ENCODE measurements around the gene NTHL1. TPM values are rescaled to one million over a fixed set of nuclear protein-coding genes. Genes with fewer than 3 reads are reported as not detected.
"Not testable (repeated sequence)": the region's sequence is repeated elsewhere in the genome, so short reads cannot be mapped to it uniquely, and the experiment has no call there.

Gene NTHL1
- total and polyA plus RNA-seq, 3 experiments from 2014 or later: 16.3 to 29.5 (median 28.7) TPM

DNA sequence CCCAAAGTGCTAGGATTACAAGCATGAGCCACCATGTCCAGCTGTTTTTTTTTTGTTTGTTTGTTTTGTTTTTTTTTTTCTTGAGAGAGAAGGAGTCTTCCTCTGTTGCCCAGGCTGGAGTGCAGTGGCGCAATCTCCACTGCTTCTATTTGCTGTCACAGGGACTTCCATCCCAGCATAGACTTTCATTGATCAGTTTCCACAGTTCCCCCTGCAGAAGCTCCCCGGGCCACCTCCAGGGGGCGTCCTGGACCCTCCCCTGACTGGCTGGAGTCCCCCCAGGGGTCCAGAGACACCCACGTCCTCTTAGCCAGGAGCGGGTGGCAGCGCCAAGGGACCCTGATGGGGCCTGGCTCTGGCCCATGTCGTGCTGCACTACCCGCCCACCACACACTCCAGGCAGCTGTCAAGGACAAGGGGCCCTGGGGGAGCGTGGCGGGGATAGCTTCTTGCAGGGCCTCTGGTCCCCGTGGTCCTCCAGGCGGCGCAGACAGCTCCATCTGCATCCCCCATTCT, 31.2 kb downstream of the NTHL1 start:
- no peaks in the 10 kb centered on the region for H3K36me3 ChIP-seq (ENCODE audit: insufficient read depth, low read length)
- H3K9me3 Mint-ChIP-seq: no peaks in the 10 kb centered on the region
- peaks cover 11% of the 10 kb centered on the region for H3K27me3 ChIP-seq (ENCODE audit: insufficient read depth, low read length, poor library complexity, severe bottlenecking)
- H3K4me3 Mint-ChIP-seq: no peak overlapping the region
- H3K27ac ChIP-seq (ENCODE audit: low read depth, low read length): no peak overlapping the region
- ChIA-PET POLR2A (no interaction called here), CTCF (interaction anchor here (0.7 to 2.0 kb wide), 4 partner anchors 13 to 124 kb away, joined by 3 to 12 read pairs (median 3); no protein-coding TSS in a partner anchor)
- H3K4me1 Mint-ChIP-seq: peaks cover 0 to 5% (median 0%) of the 10 kb centered on the region in 3 donors
- no peaks in the 10 kb centered on the region for H3K9me3 ChIP-seq (ENCODE audit: low read length)
- peaks cover 14 to 22% of the 10 kb centered on the region in 2 donors for H3K27me3 Mint-ChIP-seq
- peaks cover 5% of the 10 kb centered on the region for H3K4me1 ChIP-seq (ENCODE audit: insufficient read depth, low read length)
- H3K36me3 Mint-ChIP-seq: no peaks in the 10 kb centered on the region
- H3K4me3 ChIP-seq (ENCODE audit: low read length): no peak overlapping the region
- H3K27ac Mint-ChIP-seq: peak overlapping the region in 2 of 8 donors; percentile 23 to 43
- DNase-seq: no peak

DNA sequence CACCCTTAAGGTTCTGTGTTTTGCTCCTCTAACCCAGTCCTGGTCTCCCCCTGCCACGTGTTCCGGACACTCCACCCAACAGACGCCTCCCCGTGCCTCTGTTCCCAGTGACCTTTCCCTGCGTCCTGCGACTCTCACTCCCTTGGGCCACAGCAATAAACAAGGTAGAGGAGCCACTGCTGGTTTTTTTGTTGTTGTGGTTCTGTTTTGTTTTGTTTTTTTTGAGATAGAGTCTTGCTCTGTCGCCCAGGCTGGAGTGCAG, 31.8 kb downstream of the NTHL1 start:
- H3K9me3 Mint-ChIP-seq: no peaks in the 10 kb centered on the region
- H3K9me3 ChIP-seq (ENCODE audit: low read length): no peaks in the 10 kb centered on the region
- no peaks in the 10 kb centered on the region for H3K36me3 Mint-ChIP-seq
- H3K27me3 ChIP-seq (ENCODE audit: insufficient read depth, low read length, poor library complexity, severe bottlenecking): peaks cover 11% of the 10 kb centered on the region
- no peaks in the 10 kb centered on the region for H3K36me3 ChIP-seq (ENCODE audit: insufficient read depth, low read length)
- CTCF ChIA-PET: interaction anchor here (0.7 to 2.0 kb wide), 5 partner anchors 12 to 124 kb away, joined by 3 to 12 read pairs (median 3); no protein-coding TSS in a partner anchor
- no peak overlapping the region for H3K27ac Mint-ChIP-seq
- no peak overlapping the region for H3K4me3 ChIP-seq (ENCODE audit: low read length)
- H3K4me1 Mint-ChIP-seq: peaks cover 0 to 4% (median 0%) of the 10 kb centered on the region in 3 donors
- H3K4me3 Mint-ChIP-seq: no peak overlapping the region
- H3K4me1 ChIP-seq (ENCODE audit: insufficient read depth, low read length): peaks cover 5% of the 10 kb centered on the region
- H3K27me3 Mint-ChIP-seq: peaks cover 12 to 16% of the 10 kb centered on the region in 2 donors
- POLR2A ChIA-PET: no interaction called here
- H3K27ac ChIP-seq (ENCODE audit: low read depth, low read length): no peak overlapping the region
- no peak for DNase-seq

DNA sequence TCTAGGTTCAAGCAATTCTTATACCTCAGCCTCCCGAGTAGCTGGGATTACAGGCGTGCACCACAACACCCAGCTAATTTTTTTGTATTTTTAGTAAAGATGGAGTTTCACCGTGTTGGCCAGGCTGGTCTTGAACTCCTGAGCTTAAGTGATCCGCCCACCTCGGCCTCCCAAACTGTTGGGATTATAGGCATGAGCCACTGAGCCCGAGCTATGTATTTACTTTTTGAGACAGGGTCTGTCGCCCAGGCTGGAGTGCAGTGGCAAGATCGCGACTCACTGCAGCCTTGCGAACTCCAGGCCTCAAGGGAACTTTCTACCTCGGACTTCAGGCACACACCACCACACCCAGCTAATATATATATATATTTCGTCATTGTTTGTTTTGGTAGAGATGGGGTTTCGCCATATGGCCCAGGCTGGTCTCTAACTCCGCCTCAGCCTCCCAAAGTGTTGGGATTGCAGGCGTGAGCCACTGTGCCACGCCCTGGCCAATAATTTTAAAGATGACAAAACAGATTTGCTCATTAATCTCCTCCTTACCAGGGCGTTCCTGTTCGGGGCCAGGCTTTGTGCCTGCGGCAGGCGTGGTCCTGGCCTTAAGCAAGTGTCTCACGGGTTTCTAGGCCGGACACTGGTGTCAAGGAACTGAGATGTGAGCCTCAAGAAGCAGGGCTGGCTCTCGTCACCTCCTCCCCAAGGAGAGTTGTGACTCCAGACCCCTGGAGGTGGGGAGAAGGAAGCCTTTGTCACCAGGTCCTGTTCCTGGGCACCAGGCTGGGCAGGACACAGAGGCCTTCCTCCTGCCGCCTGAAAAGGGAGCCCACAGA, 32.3 kb downstream of the NTHL1 start:
- no peaks in the 10 kb centered on the region for H3K9me3 ChIP-seq (ENCODE audit: low read length)
- Mint-ChIP-seq H3K4me3 (no peak overlapping the region), H3K4me1 (peaks cover 2% of the 10 kb centered on the region in 3 donors), H3K27ac (no peak overlapping the region), H3K9me3 (no peaks in the 10 kb centered on the region), H3K36me3 (no peaks in the 10 kb centered on the region), H3K27me3 (peaks cover 8 to 11% of the 10 kb centered on the region in 2 donors)
- CTCF ChIA-PET: interaction anchor here (1.1 to 2.0 kb wide), 3 partner anchors 11 to 125 kb away, joined by 3 to 12 read pairs (median 3); partner anchors contain the start of genes NTHL1 and TSC2
- no peak overlapping the region for H3K4me3 ChIP-seq (ENCODE audit: low read length)
- no peaks in the 10 kb centered on the region for H3K36me3 ChIP-seq (ENCODE audit: insufficient read depth, low read length)
- no peak overlapping the region for H3K27ac ChIP-seq (ENCODE audit: low read depth, low read length)
- POLR2A ChIA-PET: no interaction called here
- no peak for DNase-seq
- H3K27me3 ChIP-seq (ENCODE audit: insufficient read depth, low read length, poor library complexity, severe bottlenecking): peaks cover 11% of the 10 kb centered on the region
- H3K4me1 ChIP-seq (ENCODE audit: insufficient read depth, low read length): peaks cover 10% of the 10 kb centered on the region

DNA sequence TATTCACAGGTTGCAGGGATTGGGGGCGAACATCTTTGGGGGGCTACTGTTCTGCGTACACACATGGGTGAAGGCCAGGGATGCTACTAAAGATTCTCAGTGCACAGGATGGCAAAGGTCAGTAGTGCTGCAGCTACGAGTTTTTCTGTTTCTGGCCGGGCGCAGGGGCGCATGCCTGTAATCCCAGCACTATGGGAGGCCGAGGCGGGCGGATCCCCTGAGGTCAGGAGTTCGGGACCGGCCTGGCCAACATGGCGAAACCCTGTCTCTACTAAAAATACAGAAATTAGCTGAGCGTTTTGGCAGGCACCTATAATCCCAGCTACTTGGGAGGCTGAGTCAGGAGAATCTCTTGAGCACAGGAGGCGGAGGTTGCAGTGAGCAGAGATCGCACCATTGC, 34.1 kb downstream of the NTHL1 start:
- Mint-ChIP-seq H3K4me3 (no peak overlapping the region), H3K9me3 (no peaks in the 10 kb centered on the region), H3K27me3 (peaks cover 3% of the 10 kb centered on the region in 2 donors), H3K4me1 (peaks cover 10 to 13% (median 12%) of the 10 kb centered on the region in 3 donors), H3K27ac (no peak overlapping the region), H3K36me3 (peaks cover 0 to 4% (median 0%) of the 10 kb centered on the region in 3 donors)
- H3K4me3 ChIP-seq (ENCODE audit: low read length): no peak overlapping the region
- CTCF ChIA-PET: interaction anchor here (0.8 to 2.0 kb wide), 4 partner anchors 9 to 127 kb away, joined by 3 to 10 read pairs (median 4); no protein-coding TSS in a partner anchor
- no peak for DNase-seq
- H3K4me1 ChIP-seq (ENCODE audit: insufficient read depth, low read length): peaks cover 14% of the 10 kb centered on the region
- POLR2A ChIA-PET: no interaction called here
- H3K27ac ChIP-seq (ENCODE audit: low read depth, low read length): no peak overlapping the region
- no peaks in the 10 kb centered on the region for H3K36me3 ChIP-seq (ENCODE audit: insufficient read depth, low read length)
- no peaks in the 10 kb centered on the region for H3K27me3 ChIP-seq (ENCODE audit: insufficient read depth, low read length, poor library complexity, severe bottlenecking)
- H3K9me3 ChIP-seq (ENCODE audit: low read length): no peaks in the 10 kb centered on the region

DNA sequence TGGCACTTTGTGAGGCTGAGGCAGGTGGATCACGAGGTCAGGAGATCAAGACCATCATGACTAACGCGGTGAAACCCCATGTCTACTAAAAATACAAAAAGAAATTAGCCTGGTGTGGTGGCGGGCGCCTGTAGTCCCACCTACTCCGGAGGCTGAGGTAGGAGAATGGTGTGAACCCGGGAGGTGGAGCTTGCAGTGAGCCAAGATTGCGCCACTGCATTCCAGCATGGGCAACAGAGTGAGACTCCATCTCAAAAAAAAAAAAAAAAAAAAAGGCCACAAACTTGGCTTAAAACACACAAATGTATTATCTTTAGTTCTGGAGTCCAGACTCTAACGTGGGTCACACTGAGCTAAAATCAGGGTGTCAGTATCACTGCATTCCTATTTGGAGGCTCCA, 35.9 kb downstream of the NTHL1 start:
- POLR2A ChIA-PET: interaction anchor here (0.7 kb wide), 1 partner anchor 51 kb away, joined by 3 read pairs; no protein-coding TSS in a partner anchor
- not testable (repeated sequence) for H3K27me3 ChIP-seq (ENCODE audit: insufficient read depth, low read length, poor library complexity, severe bottlenecking)
- H3K27ac Mint-ChIP-seq: peak overlapping the region in 4 of 8 donors; percentile 17 to 74 (median 40)

DNA sequence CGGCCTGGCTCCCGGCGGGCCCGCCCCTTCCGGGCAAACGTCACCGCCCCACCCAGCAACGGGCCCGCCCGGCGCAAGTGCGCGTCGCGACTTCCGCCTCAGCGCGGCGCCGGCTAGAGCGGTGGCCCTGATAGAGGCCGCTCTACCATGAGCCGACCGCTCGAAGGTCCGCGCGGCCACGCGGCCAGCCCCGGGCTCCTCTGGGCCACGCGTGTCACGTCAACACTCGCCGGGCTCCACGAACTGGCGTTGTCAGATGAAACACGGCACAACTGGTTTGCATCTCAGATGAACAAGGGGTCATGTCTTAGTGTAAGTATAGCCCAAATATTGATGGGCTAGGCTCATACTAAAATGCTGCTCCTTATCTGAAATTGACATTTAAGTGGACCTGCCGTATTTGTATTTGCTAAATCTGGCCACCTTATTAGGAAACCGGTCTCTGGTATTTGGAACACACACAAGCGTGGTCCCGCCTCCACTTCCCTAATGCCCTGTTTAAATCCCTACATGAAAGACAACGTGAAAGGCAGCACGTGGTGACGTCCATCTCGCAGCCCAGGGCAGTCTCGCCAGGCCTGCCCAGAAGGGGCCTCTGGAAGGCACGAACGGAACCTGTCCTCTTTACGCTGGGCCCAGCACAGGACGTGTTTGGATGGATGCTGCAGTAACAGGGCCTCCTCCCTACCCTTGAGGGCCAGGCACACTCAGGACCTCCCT, 37.7 kb downstream of the NTHL1 start, which contains the start of gene ZNF598:
TSS of gene ZNF598 (minus strand) at position 31 of the 720 bp plus-strand sequence.
- Histone ChIP-seq H3K27me3 (ENCODE audit: insufficient read depth, low read length, poor library complexity, severe bottlenecking) (no peaks in the 10 kb centered on the region), H3K36me3 (ENCODE audit: insufficient read depth, low read length) (no peaks in the 10 kb centered on the region), H3K4me3 (ENCODE audit: low read length) (peak within 1 kb of the TSS; percentile 98), H3K9me3 (ENCODE audit: low read length) (no peaks in the 10 kb centered on the region), H3K4me1 (ENCODE audit: insufficient read depth, low read length) (peaks cover 34% of the 10 kb centered on the region), H3K27ac (ENCODE audit: low read depth, low read length) (peak within 1 kb of the TSS; percentile 95)
- peak within 1 kb of the TSS; percentile 90 to 96 (median 92) for H3K4me3 Mint-ChIP-seq
- CTCF ChIA-PET: no interaction called here
- peak within 1 kb of the TSS; percentile 95 to 100 (median 98) for H3K27ac Mint-ChIP-seq
- H3K9me3 Mint-ChIP-seq: no peaks in the 10 kb centered on the region
- POLR2A ChIA-PET: no interaction called here
- DNase-seq: peak; percentile 73 to 85 (median 76)
- peaks cover 28 to 46% (median 30%) of the 10 kb centered on the region in 3 donors for H3K4me1 Mint-ChIP-seq
- no peaks in the 10 kb centered on the region for H3K27me3 Mint-ChIP-seq
- H3K36me3 Mint-ChIP-seq: peaks cover 0 to 12% (median 0%) of the 10 kb centered on the region in 3 donors

More for the DNA sequence above, 35.9 kb downstream of the NTHL1 start:
- Mint-ChIP-seq H3K4me1 (peaks cover 24 to 31% (median 24%) of the 10 kb centered on the region in 3 donors), H3K4me3 (peak overlapping the region in 1 of 7 donors; percentile 75)
- not testable (repeated sequence) for H3K36me3 ChIP-seq (ENCODE audit: insufficient read depth, low read length); H3K9me3 Mint-ChIP-seq; H3K4me3 ChIP-seq (ENCODE audit: low read length); H3K27ac ChIP-seq (ENCODE audit: low read depth, low read length); H3K9me3 ChIP-seq (ENCODE audit: low read length); H3K36me3 Mint-ChIP-seq; DNase-seq; H3K27me3 Mint-ChIP-seq
- CTCF ChIA-PET: interaction anchor here (1.1 to 1.5 kb wide), 3 partner anchors 11 to 141 kb away, joined by 3 to 7 read pairs (median 4); no protein-coding TSS in a partner anchor
- peaks cover 32% of the 10 kb centered on the region for H3K4me1 ChIP-seq (ENCODE audit: insufficient read depth, low read length)

DNA sequence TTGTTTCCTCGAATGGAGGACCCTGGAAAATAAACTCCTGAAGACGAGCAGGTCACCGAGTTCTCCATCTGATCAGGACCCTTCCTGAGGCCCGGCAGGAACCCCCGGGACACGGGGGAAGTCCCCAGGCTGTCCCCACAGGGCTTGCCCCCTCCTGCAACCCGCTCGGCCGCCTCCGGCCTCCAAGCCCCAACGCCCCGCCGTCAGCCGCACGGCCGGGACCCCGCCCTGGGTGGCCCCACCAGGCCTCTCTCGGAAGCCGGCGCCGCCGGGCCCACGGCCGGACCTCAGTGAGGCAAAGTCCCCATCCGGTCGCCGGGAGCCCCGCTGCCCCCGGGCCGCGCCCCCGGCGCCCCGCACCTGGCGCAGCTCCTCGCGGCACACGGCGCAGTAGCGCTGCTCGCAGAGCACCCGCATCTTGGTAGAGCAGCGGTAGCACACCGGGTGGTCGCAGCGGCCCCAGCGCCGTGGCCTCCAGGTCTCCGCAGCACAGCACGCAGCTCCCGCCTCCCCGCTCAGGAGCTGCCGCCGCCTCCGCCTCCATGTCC, 38.4 kb downstream of the NTHL1 start:
- H3K27me3 ChIP-seq (ENCODE audit: insufficient read depth, low read length, poor library complexity, severe bottlenecking): no peaks in the 10 kb centered on the region
- peak overlapping the region; percentile 79 for H3K27ac ChIP-seq (ENCODE audit: low read depth, low read length)
- Mint-ChIP-seq H3K27ac (peak overlapping the region; percentile 62 to 100 (median 92)), H3K27me3 (no peaks in the 10 kb centered on the region), H3K4me1 (peaks cover 28 to 51% (median 30%) of the 10 kb centered on the region in 3 donors), H3K4me3 (peak overlapping the region; percentile 74 to 93 (median 88)), H3K9me3 (no peaks in the 10 kb centered on the region), H3K36me3 (peaks cover 0 to 14% (median 0%) of the 10 kb centered on the region in 3 donors)
- peak overlapping the region; percentile 69 for H3K4me3 ChIP-seq (ENCODE audit: low read length)
- ChIA-PET CTCF (no interaction called here), POLR2A (interaction anchor here (0.7 to 1.0 kb wide), 3 partner anchors 15 to 45 kb away, joined by 3 to 4 read pairs (median 4); partner anchors contain the start of gene RPS2)
- peaks cover 38% of the 10 kb centered on the region for H3K4me1 ChIP-seq (ENCODE audit: insufficient read depth, low read length)
- no peaks in the 10 kb centered on the region for H3K9me3 ChIP-seq (ENCODE audit: low read length)
- peak in 1 of 5 donors; percentile 26 for DNase-seq
- H3K36me3 ChIP-seq (ENCODE audit: insufficient read depth, low read length): no peaks in the 10 kb centered on the region
